Smooth muscle cell of the umbilical artery (primary cell): Measurements from ENCODE around the gene TUBD1. TPM values are rescaled to one million over a fixed set of nuclear protein-coding genes. Genes with fewer than 3 reads are reported as not detected.

Source experiments
- total RNA-seq: library from RNA; depleted of rRNA; stranded (reverse); fragments of >200 nt; gene quantifications from 2 replicates; pipeline ENCODE4 v1.2.3, GENCODE V29; 2014

The TUBD1 gene
- total RNA-seq: 3.4 and 4.2 TPM in 2 replicates

DNA sequence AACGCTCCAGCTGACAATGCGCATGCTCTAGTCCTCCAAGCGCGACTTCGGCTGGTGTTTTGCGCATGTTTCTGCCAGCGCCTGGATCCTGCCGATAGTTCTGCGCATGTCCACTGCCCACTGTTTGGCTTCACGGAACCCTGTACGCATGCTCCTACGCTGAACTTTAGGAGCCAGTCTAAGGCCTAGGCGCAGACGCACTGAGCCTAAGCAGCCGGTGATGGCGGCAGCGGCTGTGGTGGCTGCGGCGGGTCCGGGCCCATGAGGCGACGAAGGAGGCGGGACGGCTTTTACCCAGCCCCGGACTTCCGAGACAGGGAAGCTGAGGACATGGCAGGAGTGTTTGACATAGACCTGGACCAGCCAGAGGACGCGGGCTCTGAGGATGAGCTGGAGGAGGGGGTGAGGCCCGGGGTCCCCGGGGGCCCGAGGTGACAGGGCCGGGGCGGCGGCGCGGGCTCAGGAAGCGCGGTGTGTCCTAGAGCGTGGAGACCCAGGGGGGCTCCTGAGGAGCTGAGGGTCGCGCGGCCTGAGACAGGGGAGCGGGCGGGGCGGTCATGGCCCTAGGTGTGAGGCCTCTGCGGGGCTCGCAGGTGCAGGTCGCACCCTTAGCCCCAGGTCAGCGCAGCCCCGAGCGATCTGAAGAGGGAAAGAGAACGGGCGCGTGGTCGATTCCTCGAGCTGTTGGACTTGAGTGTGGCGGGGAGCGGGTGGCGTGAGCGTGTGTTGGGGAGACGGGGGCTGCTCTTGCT lies at the start of gene TUBD1, which contains the start of gene RPS6KB1:
TSS of gene TUBD1 (minus strand) at position 20 of the 752 bp plus-strand sequence. CDS start 1,941 bp downstream, outside the sequence.
TSS of gene RPS6KB1 (plus strand) at position 198 of the 752 bp plus-strand sequence. CDS start at position 262, 64 bp downstream.

Other genes with a start within 250 kb of the TUBD1 start
- gene PTRH2, start 185.5 kb downstream of the TUBD1 start, total RNA-seq: 16.9 and 24.2 TPM in 2 replicates
- gene VMP1, start 185.3 kb downstream of the TUBD1 start, total RNA-seq: 198 and 313 TPM in 2 replicates
- gene RPS6KB1, start 178 bp upstream of the TUBD1 start, total RNA-seq: 22.3 and 23.3 TPM in 2 replicates
- 21.1 and 22.0 TPM in 2 replicates for gene RNFT1, start 71.8 kb upstream of the TUBD1 start, total RNA-seq
- 19.0 and 28.7 TPM in 2 replicates for gene HEATR6, start 186.0 kb upstream of the TUBD1 start, total RNA-seq